Endodermal cell (in vitro differentiated cells): ENCODE measurements around the gene NAPSA. TPM values are rescaled to one million over a fixed set of nuclear protein-coding genes. Genes with fewer than 3 reads are reported as not detected.
"Not testable (repeated sequence)": the region's sequence is repeated elsewhere in the genome, so short reads cannot be mapped to it uniquely, and the experiment has no call there.

Source experiments
- DNase-seq: peaks from one replicate; pipeline ENCODE4 v3.0.0-alpha.2; 2017
- H3K27ac ChIP-seq: 2 replicates; pipeline ENCODE4 v1.5.1; 2013; ENCODE audit warnings: mild to moderate bottlenecking, low read depth, low read length, moderate library complexity
- H3K27me3 ChIP-seq: 2 replicates; pipeline ENCODE4 v1.6.1; 2013; ENCODE audit warnings: mild to moderate bottlenecking, low read length, moderate library complexity; ENCODE audit not compliant: insufficient read depth, control insufficient read depth, poor library complexity, severe bottlenecking
- H3K36me3 ChIP-seq: 2 replicates; pipeline ENCODE4 v1.7.0; 2013; ENCODE audit warnings: mild to moderate bottlenecking, low read length, moderate library complexity; ENCODE audit not compliant: control insufficient read depth, insufficient read depth
- H3K4me1 ChIP-seq: one replicate; pipeline ENCODE4 v1.7.0; 2013; ENCODE audit warnings: low read length; ENCODE audit not compliant: control insufficient read depth, insufficient read depth
- H3K4me3 ChIP-seq: 2 replicates; pipeline ENCODE4 v1.5.1; 2013; ENCODE audit warnings: mild to moderate bottlenecking, low read length, moderate library complexity
- H3K9ac ChIP-seq: 2 replicates; pipeline ENCODE4 v1.6.1; 2013; ENCODE audit warnings: mild to moderate bottlenecking, low read length, moderate library complexity; ENCODE audit not compliant: poor library complexity, severe bottlenecking; ENCODE audit errors: extremely low read depth
- H3K9me3 ChIP-seq: 2 replicates; pipeline ENCODE4 v1.6.1; 2013; ENCODE audit warnings: mild to moderate bottlenecking, low read length, moderate library complexity; ENCODE audit not compliant: control insufficient read depth
- H3K27ac Mint-ChIP-seq: 2 replicates; pipeline ENCODE4 v1.8.0; 2020; ENCODE audit warnings: mixed read lengths
- H3K27me3 Mint-ChIP-seq: 2 replicates; pipeline ENCODE4 v1.8.0; 2021; ENCODE audit warnings: mild to moderate bottlenecking, mixed read lengths; ENCODE audit not compliant: insufficient read depth
- H3K36me3 Mint-ChIP-seq: 2 replicates; pipeline ENCODE4 v1.8.0; 2020; ENCODE audit warnings: low read depth, mixed read lengths
- H3K4me1 Mint-ChIP-seq: 2 replicates; pipeline ENCODE4 v1.8.0; 2020; ENCODE audit warnings: mixed read lengths
- H3K4me3 Mint-ChIP-seq: 2 replicates; pipeline ENCODE4 v1.8.0; 2020; ENCODE audit warnings: mild to moderate bottlenecking, moderate library complexity, mixed read lengths
- H3K9me3 Mint-ChIP-seq: 2 replicates; pipeline ENCODE4 v1.8.0; 2020; ENCODE audit warnings: mild to moderate bottlenecking, mixed read lengths
- WGBS, 2 experiments: methylation state at CpG; one replicate each; pipeline versions ENCODE4 v1.1.5 to v1.1.7; 2013; ENCODE audit warnings: missing lambda C conversion rate in 2 of 2, mixed read lengths in 1 of 2; ENCODE audit not compliant: insufficient coverage in 1 of 2, insufficient read length in 1 of 2; 5-methylcytosine and 5-hydroxymethylcytosine counted together
- total RNA-seq, 2 donors: library from RNA; stranded (reverse); fragmentation: NEBNext Ultra II Directional in 1 of 2; extraction: Animal tissue kit (Norgen Biotek cat#: 25700) in 1 of 2; gene quantifications; 2 replicates in 1 of 2; 3 replicates in 1 of 2; pipeline ENCODE4 v1.2.1, GENCODE V29; 2021
- TF ChIP-seq, protein P1 (sequence below): fragments of 200-600 bp; sonication (generic); conservative IDR thresholded peaks from 2 replicates; pipeline ENCODE4 v1.5.0; 2021; ENCODE audit warnings: antibody characterized with exemption, mild to moderate bottlenecking

The NAPSA gene
- total RNA-seq, 2 donors from 2014 or later, result 0.91 to 1.5 TPM

DNA sequence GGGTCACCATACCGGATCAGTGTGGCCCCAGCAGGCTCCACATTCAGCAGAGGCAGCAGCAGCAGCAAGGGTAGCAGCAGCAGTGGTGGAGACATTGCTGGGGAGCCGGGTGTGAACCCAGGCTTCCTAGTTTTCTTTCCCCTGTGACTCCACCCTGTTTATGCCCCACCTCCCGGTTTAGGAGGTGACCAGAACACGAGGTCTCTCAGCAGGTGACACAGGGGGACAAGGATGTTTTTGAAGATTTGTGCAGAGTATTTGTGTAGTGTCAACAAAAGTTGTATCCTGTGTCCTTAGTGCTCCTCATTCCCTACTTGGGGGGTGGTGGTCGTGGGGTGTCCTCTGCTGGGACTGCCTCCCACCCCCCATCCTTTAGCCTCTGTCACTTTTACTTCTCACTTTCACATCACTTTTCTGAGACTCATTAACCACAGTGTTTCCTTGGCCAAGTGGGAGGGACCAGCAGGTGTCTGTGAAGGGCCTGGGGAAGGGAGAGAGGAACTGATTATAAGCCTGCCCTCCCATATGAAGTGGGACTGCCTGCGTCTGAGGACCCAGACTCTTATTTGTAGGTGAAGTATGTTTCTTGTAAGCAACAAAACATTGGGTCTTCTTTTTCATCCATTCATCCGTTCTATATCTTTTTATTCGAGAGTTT lies 20.6 kb downstream of the NAPSA start:
- Mint-ChIP-seq H3K27ac (no peak overlapping the region), H3K4me1 (no peaks in the 10 kb centered on the region), H3K4me3 (no peak overlapping the region), H3K9me3 (peaks cover 10% of the 10 kb centered on the region), H3K36me3 (peaks cover 19% of the 10 kb centered on the region), H3K27me3 (no peaks in the 10 kb centered on the region)
- no peak for DNase-seq
- Histone ChIP-seq H3K9me3 (peaks cover 7% of the 10 kb centered on the region), H3K4me1 (no peaks in the 10 kb centered on the region), H3K9ac (no peak overlapping the region), H3K36me3 (no peaks in the 10 kb centered on the region), H3K27me3 (no peaks in the 10 kb centered on the region), H3K27ac (no peak overlapping the region), H3K4me3 (no peak overlapping the region)
- TF ChIP-seq, protein P1, sequence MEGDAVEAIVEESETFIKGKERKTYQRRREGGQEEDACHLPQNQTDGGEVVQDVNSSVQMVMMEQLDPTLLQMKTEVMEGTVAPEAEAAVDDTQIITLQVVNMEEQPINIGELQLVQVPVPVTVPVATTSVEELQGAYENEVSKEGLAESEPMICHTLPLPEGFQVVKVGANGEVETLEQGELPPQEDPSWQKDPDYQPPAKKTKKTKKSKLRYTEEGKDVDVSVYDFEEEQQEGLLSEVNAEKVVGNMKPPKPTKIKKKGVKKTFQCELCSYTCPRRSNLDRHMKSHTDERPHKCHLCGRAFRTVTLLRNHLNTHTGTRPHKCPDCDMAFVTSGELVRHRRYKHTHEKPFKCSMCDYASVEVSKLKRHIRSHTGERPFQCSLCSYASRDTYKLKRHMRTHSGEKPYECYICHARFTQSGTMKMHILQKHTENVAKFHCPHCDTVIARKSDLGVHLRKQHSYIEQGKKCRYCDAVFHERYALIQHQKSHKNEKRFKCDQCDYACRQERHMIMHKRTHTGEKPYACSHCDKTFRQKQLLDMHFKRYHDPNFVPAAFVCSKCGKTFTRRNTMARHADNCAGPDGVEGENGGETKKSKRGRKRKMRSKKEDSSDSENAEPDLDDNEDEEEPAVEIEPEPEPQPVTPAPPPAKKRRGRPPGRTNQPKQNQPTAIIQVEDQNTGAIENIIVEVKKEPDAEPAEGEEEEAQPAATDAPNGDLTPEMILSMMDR, result no peak
- WGBS, 2 experiments, result 73 to 79% methylated on average over 4 to 8 of the region's 8 CpGs

DNA sequence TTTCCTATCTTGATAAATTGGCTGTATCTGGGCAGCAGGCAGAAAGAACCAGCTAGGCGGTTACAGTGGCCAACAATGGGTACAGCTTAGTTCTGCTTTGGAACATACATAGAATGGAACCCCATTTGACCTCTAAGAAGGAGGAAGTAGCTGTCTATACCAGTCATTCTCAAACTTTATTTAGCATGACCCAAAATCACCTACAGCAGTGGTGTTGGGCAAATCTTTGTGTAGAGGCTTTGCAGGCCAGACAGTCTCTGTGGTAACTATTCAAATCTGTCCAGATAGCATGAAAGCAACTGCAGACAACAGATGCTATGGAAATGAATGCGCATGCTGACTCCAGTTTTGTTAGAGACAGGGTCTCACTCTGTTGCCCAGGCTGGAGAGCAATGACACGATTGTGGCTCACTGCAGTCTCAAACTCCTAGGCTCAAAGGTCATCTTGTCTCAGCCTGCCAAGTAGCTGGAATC lies 24.3 kb downstream of the NAPSA start:
- peaks cover 3% of the 10 kb centered on the region for H3K27me3 Mint-ChIP-seq
- H3K9me3 Mint-ChIP-seq, result peaks cover 13% of the 10 kb centered on the region
- WGBS, 2 experiments, result 78 to 93% methylated on average over 3 of the region's 3 CpGs
- no peaks in the 10 kb centered on the region for H3K36me3 ChIP-seq
- H3K27me3 ChIP-seq, result no peaks in the 10 kb centered on the region
- TF ChIP-seq, protein P1, result no peak
- no peak overlapping the region for H3K4me3 Mint-ChIP-seq
- H3K4me1 ChIP-seq, result no peaks in the 10 kb centered on the region
- peaks cover 30% of the 10 kb centered on the region for H3K36me3 Mint-ChIP-seq
- H3K9ac ChIP-seq, result no peak overlapping the region
- H3K4me3 ChIP-seq, result no peak overlapping the region
- H3K4me1 Mint-ChIP-seq, result no peaks in the 10 kb centered on the region
- H3K27ac ChIP-seq, result no peak overlapping the region
- H3K27ac Mint-ChIP-seq, result no peak overlapping the region
- H3K9me3 ChIP-seq, result peaks cover 7% of the 10 kb centered on the region
- DNase-seq, result no peak

DNA sequence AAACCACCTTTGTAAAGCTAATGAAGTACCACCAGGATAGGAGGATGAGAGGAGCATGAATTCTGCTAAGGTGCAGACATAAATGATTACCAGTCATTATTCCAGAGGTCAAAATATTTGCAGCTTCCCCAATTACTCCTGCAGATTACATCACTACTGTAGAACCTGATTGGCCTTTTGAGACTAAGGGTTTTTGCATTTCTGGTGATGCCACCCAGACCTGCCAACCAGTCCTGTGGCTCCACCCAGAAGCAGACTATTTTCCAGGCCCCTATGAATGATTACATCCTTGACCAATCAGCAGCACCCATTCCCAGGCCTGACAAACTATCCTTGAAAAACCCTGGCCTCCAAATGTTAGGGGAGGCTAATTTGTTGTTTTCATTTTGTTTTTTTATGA lies 25.1 kb downstream of the NAPSA start:
- Histone ChIP-seq H3K27me3 (no peaks in the 10 kb centered on the region), H3K9ac (no peak overlapping the region), H3K27ac (no peak overlapping the region), H3K4me3 (no peak overlapping the region), H3K4me1 (no peaks in the 10 kb centered on the region), H3K9me3 (peaks cover 7% of the 10 kb centered on the region), H3K36me3 (no peaks in the 10 kb centered on the region)
- TF ChIP-seq, protein P1, result no peak
- peaks cover 5% of the 10 kb centered on the region for H3K27me3 Mint-ChIP-seq
- H3K4me1 Mint-ChIP-seq, result peaks cover 2% of the 10 kb centered on the region
- no peak overlapping the region for H3K27ac Mint-ChIP-seq
- H3K36me3 Mint-ChIP-seq, result peaks cover 28% of the 10 kb centered on the region
- H3K9me3 Mint-ChIP-seq, result peaks cover 13% of the 10 kb centered on the region
- H3K4me3 Mint-ChIP-seq, result no peak overlapping the region
- no peak for DNase-seq

DNA sequence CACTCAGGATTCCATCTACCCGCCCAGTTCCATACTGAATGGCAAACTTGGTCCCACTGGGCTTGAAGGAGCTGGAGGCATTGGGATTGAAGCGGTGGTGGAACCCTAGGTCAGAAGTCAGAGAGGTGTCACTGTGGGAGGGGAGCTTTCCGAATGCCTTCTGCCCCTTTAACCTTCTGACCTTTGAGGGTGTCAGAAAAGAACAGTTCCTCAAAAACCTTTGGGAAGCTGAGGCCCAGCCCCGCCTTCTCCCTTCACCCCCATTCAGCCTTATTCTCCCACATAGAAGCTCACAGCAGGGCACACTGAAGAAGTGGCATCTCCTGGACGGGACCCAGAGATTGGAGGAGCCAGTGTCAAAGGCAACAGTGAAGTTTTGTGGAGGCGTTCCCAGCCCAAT lies 28.4 kb downstream of the NAPSA start:
- WGBS, 2 experiments, result 77 to 88% methylated on average over 3 to 4 of the region's 6 CpGs
- peaks cover 18% of the 10 kb centered on the region for H3K27me3 Mint-ChIP-seq
- not testable (repeated sequence) for H3K4me3 ChIP-seq, H3K27ac ChIP-seq, H3K27me3 ChIP-seq, DNase-seq, H3K36me3 ChIP-seq, H3K9me3 Mint-ChIP-seq, H3K9ac ChIP-seq, H3K4me1 ChIP-seq, H3K4me3 Mint-ChIP-seq, H3K27ac Mint-ChIP-seq, H3K9me3 ChIP-seq
- H3K36me3 Mint-ChIP-seq, result peaks cover 19% of the 10 kb centered on the region
- peaks cover 13% of the 10 kb centered on the region for H3K4me1 Mint-ChIP-seq
